ENCODE results near the gene AKNA.
A peak's percentile ranks its signal among the peaks of the same experiment; 100 is the strongest.

Gene AKNA

GRCh38 chr9:114387680-114388356, at the start of gene AKNA:
AKNA (minus strand) TSS chr9:114387982; CDS start chr9:114381333, 6,649 bp downstream.
- DNase-seq (ENCODE audit: low read depth) = peak; percentile 73

GRCh38 chr9:114437401-114437893, 49.7 kb upstream of the AKNA start:
- DNase-seq (ENCODE audit: low read depth) = no peak

- no peak for DNase-seq (ENCODE audit: low read depth)
These were observed 47.1 kb upstream of the AKNA start for GRCh38 chr9:114434878-114435311.

GRCh38 chr9:114433720-114434255, 46.0 kb upstream of the AKNA start:
- DNase-seq (ENCODE audit: low read depth) = no peak

GRCh38 chr9:114433086-114433485, 45.3 kb upstream of the AKNA start:
- DNase-seq (ENCODE audit: low read depth) = no peak

GRCh38 chr9:114432323-114433067, 44.7 kb upstream of the AKNA start:
- DNase-seq (ENCODE audit: low read depth) = no peak

GRCh38 chr9:114431770-114432169, 44.0 kb upstream of the AKNA start:
- no peak for DNase-seq (ENCODE audit: low read depth)

GRCh38 chr9:114431003-114431402, 43.2 kb upstream of the AKNA start:
- no peak for DNase-seq (ENCODE audit: low read depth)

GRCh38 chr9:114430457-114430856, 42.7 kb upstream of the AKNA start:
- DNase-seq (ENCODE audit: low read depth) = no peak

- DNase-seq (ENCODE audit: low read depth) = no peak
These were observed 41.7 kb upstream of the AKNA start for GRCh38 chr9:114429488-114429887.

GRCh38 chr9:114428466-114428865, 40.7 kb upstream of the AKNA start:
- no peak for DNase-seq (ENCODE audit: low read depth)

- no peak for DNase-seq (ENCODE audit: low read depth)
These were observed 39.9 kb upstream of the AKNA start for GRCh38 chr9:114427644-114428043.

- DNase-seq (ENCODE audit: low read depth) = no peak
These were observed 38.5 kb upstream of the AKNA start for GRCh38 chr9:114426046-114426948.

GRCh38 chr9:114425126-114425525, 37.3 kb upstream of the AKNA start:
- DNase-seq (ENCODE audit: low read depth) = no peak

- no peak for DNase-seq (ENCODE audit: low read depth)
These were observed 36.3 kb upstream of the AKNA start for GRCh38 chr9:114424126-114424525.

- no peak for DNase-seq (ENCODE audit: low read depth)
These were observed 35.4 kb upstream of the AKNA start for GRCh38 chr9:114423181-114423580.

GRCh38 chr9:114421147-114421546, 33.4 kb upstream of the AKNA start:
- DNase-seq (ENCODE audit: low read depth) = no peak

- no peak for DNase-seq (ENCODE audit: low read depth)
These were observed 32.0 kb upstream of the AKNA start for GRCh38 chr9:114419796-114420195.

- DNase-seq (ENCODE audit: low read depth) = no peak
These were observed 30.3 kb upstream of the AKNA start for GRCh38 chr9:114418053-114418452.

- DNase-seq (ENCODE audit: low read depth) = no peak
These were observed 29.7 kb upstream of the AKNA start for GRCh38 chr9:114417511-114417910.

GRCh38 chr9:114416906-114417305, 29.1 kb upstream of the AKNA start:
- DNase-seq (ENCODE audit: low read depth) = no peak

- DNase-seq (ENCODE audit: low read depth) = no peak
These were observed 28.5 kb upstream of the AKNA start for GRCh38 chr9:114416290-114416689.
